ENCODE measurements around the gene ABCG8.

DNA sequence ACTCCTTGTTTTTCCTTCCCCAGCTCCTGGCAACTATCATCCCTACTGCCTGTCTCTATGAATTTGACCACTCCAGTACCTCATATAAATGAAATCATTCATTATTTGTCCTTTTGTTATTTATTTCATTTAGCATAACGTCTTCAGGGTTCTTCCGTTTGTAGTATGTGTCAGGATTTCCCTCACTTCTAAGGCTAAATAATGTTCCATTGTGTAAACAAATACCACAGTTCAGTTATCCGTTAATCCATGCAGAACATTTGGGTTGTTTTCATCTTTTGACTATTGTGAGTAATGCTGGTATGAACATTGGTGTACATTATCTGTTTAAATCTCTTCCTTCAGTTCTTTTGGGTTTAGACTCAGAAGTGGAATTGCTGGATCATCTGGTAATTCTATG is 46.1 kb upstream of the ABCG8 start:
- TF ChIP-seq, protein P1, sequence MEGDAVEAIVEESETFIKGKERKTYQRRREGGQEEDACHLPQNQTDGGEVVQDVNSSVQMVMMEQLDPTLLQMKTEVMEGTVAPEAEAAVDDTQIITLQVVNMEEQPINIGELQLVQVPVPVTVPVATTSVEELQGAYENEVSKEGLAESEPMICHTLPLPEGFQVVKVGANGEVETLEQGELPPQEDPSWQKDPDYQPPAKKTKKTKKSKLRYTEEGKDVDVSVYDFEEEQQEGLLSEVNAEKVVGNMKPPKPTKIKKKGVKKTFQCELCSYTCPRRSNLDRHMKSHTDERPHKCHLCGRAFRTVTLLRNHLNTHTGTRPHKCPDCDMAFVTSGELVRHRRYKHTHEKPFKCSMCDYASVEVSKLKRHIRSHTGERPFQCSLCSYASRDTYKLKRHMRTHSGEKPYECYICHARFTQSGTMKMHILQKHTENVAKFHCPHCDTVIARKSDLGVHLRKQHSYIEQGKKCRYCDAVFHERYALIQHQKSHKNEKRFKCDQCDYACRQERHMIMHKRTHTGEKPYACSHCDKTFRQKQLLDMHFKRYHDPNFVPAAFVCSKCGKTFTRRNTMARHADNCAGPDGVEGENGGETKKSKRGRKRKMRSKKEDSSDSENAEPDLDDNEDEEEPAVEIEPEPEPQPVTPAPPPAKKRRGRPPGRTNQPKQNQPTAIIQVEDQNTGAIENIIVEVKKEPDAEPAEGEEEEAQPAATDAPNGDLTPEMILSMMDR (IDR thresholded peaks at IDR 0.05) = no peak
- TF ChIP-seq POLR2A (IDR thresholded peaks at IDR 0.05) = no peak

Data from stomach (tissue), 4 donors.